ENCODE results near the gene RC3H2. TPM values are rescaled to one million over a fixed set of nuclear protein-coding genes. Genes with fewer than 3 reads are reported as not detected.

RC3H2 gene
- total RNA-seq, 1 experiment from 2014 or later = 37.5 TPM

GRCh38 chr9:122816163-122816867 lies 88.8 kb downstream of the RC3H2 start:
- CTCF ChIA-PET = interaction anchor here (1.8 kb wide), 1 partner anchor 353 kb away, joined by 6 read pairs; no protein-coding TSS in a partner anchor
- POLR2A ChIA-PET = no interaction called here
- H3K4me1 Mint-ChIP-seq = no peaks in the 10 kb centered on the region
- DNase-seq (ENCODE audit: low spot score) (no peak), ATAC-seq (no peak)
- H3K4me3 Mint-ChIP-seq = no peak overlapping the region
- TF ChIP-seq CREM (CRISPR knock-in tag; IDR thresholded peaks at IDR 0.05) (no peak), STAT6 (CRISPR knock-in tag; conservative IDR thresholded peaks at IDR 0.05; ENCODE audit: low read depth) (no peak), SOX15 (CRISPR knock-in tag; IDR thresholded peaks at IDR 0.05) (no peak), PRRX2 (CRISPR knock-in tag; IDR thresholded peaks at IDR 0.05) (no peak), E2F5 (CRISPR knock-in tag; IDR thresholded peaks at IDR 0.05) (no peak), CBFB (CRISPR knock-in tag; IDR thresholded peaks at IDR 0.05; ENCODE audit: low read depth) (no peak), CREB1 (CRISPR knock-in tag; IDR thresholded peaks at IDR 0.05) (no peak), ZBTB43 (CRISPR knock-in tag; IDR thresholded peaks at IDR 0.05) (no peak), HMGA2 (CRISPR knock-in tag; IDR thresholded peaks at IDR 0.05) (no peak), ZNF416 (CRISPR knock-in tag; IDR thresholded peaks at IDR 0.05) (no peak), ESRRA (CRISPR knock-in tag; IDR thresholded peaks at IDR 0.05; ENCODE audit: borderline replicate concordance) (no peak), ZNF396 (CRISPR knock-in tag; IDR thresholded peaks at IDR 0.05; ENCODE audit: borderline replicate concordance) (no peak), GTF2I (CRISPR knock-in tag; conservative IDR thresholded peaks at IDR 0.05) (no peak), MAX (CRISPR knock-in tag; IDR thresholded peaks at IDR 0.05) (no peak), MXD4 (CRISPR knock-in tag; IDR thresholded peaks at IDR 0.05; ENCODE audit: borderline replicate concordance) (no peak), ELF4 (CRISPR knock-in tag; IDR thresholded peaks at IDR 0.05; ENCODE audit: low read depth) (no peak), NR3C1 (CRISPR knock-in tag; conservative IDR thresholded peaks at IDR 0.05; ENCODE audit: low read depth) (no peak)
- peaks cover 23% of the 10 kb centered on the region for H3K36me3 Mint-ChIP-seq
- no peak overlapping the region for H3K27ac Mint-ChIP-seq
- H3K9me3 Mint-ChIP-seq = no peaks in the 10 kb centered on the region
- H3K27me3 Mint-ChIP-seq (ENCODE audit: low read depth) = no peaks in the 10 kb centered on the region

- Mint-ChIP-seq H3K27ac (no peak overlapping the region), H3K4me1 (no peaks in the 10 kb centered on the region), H3K36me3 (peaks cover 19% of the 10 kb centered on the region), H3K4me3 (no peak overlapping the region), H3K27me3 (ENCODE audit: low read depth) (no peaks in the 10 kb centered on the region), H3K9me3 (no peaks in the 10 kb centered on the region)
- ChIA-PET POLR2A (no interaction called here), CTCF (no interaction called here)
- no peak for DNase-seq (ENCODE audit: low spot score)
- ATAC-seq = no peak
- no peak for TF ChIP-seq ARID4B (CRISPR knock-in tag; IDR thresholded peaks at IDR 0.05; ENCODE audit: borderline replicate concordance)
- no peak for TF ChIP-seq ZNF121 (CRISPR knock-in tag; IDR thresholded peaks at IDR 0.05)
- no peak for TF ChIP-seq ERG (CRISPR knock-in tag; IDR thresholded peaks at IDR 0.05)
- TF ChIP-seq SMAD3 (CRISPR knock-in tag; IDR thresholded peaks at IDR 0.05; ENCODE audit: borderline replicate concordance) = no peak
- TF ChIP-seq CDX4 (CRISPR knock-in tag; IDR thresholded peaks at IDR 0.05; ENCODE audit: borderline replicate concordance) = no peak
- TF ChIP-seq ZNF512 (CRISPR knock-in tag; IDR thresholded peaks at IDR 0.05; ENCODE audit: borderline replicate concordance) = no peak
Observed at GRCh38 chr9:122815544-122815943, 89.6 kb downstream of the RC3H2 start.

Data from WTC11 (cell line).